Femur (tissue), 1 donor: ENCODE results near the gene IPCEF1.
"Not testable (repeated sequence)": the region's sequence is repeated elsewhere in the genome, so short reads cannot be mapped to it uniquely, and the experiment has no call there.

Experiments used
- DNase-seq: peaks from one replicate; pipeline ENCODE4 v3.0.0-alpha.2; 2017

Gene IPCEF1

DNA sequence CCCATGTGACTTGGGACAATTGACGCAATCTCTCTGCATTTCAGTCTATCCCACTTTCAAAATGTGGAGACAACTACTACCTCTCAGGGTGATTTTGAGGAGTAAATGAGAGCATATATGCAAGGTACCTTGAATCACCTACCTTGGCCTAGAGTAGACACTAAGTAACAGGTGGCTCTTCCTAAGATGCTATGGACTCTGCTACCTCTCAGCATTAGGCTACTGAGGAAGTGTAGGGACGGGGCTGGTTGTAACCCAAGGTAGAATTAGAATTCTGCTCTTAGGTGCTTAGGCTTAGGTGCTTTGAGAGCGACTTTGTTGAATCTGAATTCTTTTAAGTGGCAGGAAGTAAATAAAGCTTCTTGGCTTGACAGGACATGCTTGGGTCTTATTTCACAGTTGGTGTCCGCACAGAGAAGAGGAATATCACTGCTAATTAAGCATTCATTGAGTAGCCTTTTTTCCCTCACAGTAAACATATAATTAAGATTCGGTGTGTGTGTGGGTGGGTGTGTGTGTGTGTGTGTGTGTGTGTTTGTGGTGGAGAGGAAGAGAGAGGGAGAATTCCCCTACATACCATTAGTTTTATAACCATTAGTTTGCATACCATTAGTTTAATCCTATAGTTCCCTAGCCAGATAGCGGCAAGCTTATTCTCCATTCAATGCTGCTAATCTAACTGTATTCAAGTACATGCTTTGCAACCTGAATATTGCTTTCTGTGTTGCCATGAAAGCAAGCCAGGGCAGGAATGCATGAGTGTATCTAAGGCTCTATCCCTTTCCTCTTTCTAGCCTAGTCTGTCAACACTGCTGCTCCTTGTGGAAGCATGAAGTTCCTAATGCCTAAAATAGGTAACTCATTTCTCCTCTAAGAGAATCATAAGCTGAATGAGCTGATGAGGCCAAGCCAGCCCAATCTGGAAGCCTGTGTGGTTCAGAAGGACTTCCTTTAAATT is 112.5 kb downstream of the IPCEF1 start:
- no peak for DNase-seq

DNA sequence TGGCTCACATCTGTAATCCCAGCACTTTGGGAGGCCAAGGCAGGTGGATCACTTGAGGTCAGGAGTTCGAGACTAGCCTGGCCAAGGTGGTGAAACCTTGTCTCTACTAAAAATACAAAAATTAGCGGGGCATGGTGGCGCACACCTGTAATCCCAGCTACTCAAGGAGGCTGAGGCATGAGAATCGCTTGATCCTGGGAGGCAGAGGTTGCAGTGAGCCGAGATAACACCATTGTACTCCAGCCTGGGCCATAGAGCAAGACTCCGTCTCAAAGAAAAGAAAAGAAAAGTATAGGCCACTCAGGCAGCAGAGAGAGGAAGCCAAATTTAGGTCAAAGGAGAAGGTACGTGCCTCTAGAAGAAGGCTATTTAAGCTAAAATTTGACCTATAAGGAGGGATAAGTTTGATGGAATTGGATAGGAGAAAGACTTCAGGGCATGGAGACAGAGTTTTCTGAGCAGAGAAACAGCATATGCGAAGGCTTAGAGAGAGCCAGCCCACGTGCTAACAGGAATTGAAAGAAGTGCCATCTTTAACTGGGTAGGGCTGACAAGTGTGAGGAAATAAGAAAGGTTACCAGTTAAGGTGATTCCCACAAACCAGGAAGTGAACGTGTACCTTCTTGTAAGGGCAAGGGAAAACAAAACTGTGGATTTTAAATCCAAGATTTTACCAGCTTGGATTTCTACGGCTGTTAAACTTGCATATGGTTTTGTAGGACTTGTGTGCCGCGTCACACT is 113.8 kb downstream of the IPCEF1 start:
- no peak for DNase-seq

DNA sequence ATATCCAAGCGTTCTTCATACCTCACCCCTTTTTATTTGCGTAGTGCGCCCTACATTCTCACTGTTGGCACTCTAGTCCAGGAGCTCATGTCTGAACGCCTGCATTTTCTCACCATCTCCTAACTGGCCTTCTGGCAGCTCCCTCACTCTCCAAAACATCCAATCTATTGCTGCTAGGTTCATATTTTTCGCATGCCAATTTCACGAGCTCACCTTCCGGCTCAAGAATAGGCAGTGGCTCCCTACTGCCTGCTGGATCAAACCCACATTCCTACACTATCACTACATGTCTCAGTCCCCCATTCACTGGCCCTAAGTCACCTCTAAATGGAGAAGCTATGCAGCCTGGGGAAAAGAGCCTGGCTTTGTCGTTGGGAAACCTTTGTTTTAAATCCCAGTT is 115.0 kb downstream of the IPCEF1 start:
- DNase-seq, result no peak

DNA sequence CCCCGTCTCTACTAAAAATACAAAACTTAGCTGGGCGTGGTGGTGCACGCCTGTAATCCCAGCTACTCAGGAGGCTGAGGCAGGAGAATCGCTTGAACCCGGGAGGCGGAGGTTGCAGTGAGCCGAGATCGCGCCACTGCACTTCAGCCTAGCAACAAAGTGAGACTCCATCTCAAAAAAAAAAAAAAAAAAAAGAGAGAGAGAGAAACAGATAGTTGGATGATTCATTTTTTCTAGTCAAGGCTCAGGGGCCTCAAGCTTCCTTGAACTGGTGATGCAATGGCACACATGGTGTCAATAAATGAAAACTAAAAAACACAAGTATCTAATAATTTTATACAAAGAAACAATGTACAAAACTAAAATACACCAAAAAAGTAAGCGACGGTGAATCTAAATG is 115.5 kb downstream of the IPCEF1 start:
- DNase-seq, result not testable (repeated sequence)

DNA sequence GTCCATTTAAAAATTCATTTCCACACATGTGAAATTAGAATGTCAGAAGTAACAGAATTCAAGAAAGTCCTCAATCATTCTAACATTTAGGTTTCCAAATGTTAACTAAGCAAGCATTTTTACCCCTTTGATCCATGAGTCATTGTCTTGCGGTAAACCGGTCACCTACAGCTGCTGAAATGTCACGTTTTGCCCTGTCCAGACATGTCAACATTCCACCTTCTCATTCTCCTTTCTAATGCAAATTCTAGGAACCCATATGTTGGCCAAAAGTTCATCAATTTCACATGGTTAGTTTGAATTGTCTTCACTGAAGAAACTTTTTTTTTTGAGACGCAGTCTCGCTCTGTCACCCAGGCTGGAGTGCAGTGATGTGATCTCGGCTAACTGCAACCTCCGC is 117.2 kb downstream of the IPCEF1 start:
- DNase-seq, result no peak

DNA sequence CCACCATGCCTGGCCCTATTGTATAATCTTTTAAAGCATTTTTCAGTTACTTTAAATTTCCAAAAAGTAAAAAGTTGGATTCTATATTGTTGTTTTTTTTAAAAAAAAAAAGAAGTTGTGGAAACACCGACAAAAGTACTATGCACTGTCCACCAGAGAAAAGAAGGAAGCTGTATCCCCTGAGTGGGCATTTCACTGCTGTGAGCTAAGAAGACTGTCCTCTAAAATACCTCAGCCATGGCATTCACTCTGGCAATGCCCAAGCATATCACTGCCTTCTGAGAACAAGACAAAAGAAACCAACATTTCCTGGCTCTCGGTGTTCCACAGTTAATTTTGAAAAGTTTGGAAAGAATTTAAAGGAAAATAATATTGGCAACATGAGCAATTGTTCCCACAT is 117.8 kb downstream of the IPCEF1 start:
- DNase-seq, result no peak

DNA sequence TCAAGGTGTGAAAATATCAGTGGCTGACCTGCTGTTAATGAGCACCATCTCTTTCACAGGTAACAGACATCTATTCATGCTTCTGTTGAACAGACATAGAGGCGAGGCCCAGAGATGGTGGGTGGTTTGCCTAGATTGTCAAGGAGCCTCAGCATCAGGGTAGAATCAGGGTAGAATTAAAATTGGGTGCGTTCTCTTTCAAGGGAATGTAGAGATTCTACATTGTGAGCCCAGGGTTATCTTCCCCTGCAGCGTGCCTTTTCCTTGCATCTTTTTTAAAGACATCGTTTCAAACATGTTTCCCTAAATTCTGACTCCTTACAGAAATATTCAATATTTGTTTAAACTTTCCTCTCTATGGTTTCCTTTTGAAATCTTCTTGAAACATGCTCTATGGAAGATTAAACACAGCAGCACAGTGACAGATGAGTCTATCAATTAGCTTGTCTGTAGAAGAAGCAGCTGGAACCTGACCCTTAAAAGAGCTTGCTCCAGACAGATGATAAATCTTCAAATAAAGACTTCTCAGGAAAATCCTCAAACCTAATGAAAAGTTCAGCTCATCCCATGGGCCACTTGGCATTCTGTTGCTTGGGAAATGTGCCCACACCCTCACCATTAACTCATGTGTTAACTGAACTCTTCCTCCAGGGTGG is 119.8 kb downstream of the IPCEF1 start:
- DNase-seq, result no peak

DNA sequence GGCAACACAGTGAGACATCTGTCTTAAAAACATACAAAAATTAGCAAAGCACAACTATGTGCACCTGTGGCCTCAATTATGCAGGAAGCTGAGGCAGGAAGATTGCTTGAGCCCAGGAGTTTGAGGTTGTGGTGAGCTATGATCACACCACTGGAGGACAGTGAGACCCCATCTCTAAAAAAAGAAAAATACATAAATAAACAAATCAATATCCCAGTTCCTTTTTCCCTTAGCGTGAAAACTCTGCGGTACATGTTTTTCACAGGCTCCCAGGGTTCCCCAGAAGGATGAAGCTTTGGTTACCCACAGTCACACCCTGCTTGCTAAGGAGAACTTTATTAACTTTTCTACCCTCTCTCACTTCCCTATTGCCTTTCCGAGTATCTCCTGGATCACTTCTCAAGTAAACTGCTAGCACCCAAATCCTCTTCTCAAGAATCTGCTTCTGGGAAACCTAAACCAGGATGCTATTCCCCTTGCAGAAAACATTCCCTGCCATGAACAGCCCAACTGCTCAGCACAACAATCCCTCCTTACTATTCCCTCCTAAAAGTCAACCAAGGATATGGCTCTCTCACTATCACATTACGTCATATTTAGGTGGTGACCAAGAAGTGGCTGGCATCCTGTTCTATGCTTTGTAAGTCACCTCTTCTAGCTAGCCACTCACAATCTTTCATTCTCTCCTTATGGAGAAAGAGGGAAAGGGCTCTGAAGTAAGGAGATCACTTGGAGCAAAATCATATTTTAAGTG is 122.4 kb downstream of the IPCEF1 start:
- DNase-seq, result no peak

DNA sequence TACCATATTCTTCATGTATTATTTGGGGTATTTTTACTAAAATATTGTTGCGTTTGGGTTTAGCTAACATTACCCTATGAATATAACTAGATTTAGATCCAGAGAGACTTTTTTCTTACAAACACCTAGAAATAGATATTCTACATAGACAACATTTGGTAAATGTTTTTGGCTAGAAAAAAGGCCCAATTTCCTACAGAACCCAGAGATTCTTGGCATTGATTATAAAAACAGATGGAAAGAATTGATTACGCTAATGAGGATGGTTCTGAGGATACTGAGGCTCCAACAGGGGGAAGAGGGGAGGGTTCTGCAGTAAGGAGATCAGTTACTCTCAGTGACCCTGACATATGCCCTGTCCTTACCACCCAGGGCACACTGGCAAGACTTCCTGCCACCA is 123.2 kb downstream of the IPCEF1 start:
- DNase-seq, result no peak

DNA sequence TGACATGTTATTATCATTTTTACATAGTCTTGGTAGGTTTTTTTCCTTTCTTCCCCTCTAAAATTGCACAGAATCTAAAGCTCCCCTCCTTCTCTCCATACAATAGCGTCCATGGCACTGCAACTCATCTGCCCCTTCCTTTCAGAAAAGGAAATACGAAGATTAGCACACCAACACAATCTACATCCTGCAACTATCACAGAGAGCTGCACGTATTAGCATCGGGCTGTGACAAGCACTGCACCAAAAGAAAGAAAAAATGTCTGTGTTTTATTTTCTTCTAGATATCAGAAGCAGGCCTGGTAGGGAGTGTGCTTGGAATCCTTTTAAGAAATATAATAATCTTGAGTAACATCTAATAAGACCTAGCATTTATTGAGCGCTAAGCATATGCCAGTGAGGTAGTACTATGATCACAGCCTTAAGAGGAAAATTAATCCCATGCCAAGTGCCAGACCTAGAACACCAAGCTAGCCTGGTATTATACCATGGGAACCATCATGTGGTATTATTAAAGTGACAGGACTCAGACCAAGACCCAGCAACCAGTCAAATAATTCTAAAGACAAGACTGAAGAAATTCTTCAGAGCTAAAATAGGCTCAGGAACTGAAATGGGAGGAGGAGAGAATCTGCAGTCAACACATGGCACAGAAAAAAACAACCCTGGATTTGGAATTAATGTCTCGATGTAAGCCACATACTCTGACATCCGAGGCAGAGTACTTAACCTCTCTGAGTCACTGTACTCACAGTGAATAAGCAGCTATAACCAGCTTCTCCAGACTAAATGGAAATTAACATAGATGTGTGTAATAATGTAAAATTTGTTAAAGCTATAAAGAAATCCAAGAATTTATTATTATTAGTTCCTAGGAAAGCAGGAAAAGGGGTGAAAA is 124.3 kb downstream of the IPCEF1 start:
- DNase-seq, result no peak

DNA sequence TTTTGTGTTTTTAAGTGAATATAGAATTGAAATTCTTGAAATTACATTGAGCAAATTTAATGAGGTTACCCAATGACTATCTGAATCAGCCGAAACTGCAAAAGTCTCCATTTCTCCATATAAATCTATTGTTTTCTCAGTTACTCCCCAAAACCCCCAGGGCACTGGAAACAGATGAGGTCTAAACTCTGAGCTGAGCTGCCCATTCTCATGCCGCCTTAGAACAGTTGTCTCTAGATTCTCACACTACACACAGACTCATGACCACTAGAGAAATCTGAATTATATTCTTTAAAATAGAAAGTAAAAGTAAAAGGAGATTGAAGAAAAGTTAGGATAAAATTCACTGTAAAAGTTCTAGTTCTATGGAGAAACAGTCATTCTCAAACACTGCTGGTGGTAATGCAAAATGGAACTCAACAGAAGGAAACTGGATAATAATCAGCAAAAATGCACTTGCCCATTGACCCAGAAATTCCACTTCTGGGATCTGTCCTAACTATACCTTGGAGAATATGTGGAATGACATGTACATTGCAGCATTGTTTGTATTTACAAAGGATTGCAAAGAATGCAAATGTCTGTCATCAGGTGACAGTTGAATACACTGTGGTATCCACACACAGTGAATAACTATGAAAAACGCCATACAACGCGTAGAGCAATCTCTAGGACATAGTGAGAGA is 125.5 kb downstream of the IPCEF1 start:
- no peak for DNase-seq

DNA sequence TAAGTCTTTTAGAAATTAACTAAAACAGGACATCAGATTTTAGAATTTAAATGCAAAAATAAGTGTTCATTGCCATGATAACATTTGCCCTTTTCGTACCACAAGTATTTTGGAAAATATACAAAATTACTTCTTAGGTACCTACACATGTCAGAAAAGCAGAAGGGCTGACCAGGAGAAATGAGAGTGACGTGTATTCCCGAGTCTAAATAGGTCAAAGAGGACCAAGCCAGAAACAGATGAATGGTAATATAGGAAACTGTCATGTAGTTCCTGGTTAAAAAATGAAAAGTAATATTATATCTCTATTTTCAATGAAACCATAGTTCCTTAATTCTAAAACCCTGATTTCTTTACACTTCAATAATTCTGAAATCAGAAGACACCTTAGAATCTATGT is 126.2 kb downstream of the IPCEF1 start:
- no peak for DNase-seq

DNA sequence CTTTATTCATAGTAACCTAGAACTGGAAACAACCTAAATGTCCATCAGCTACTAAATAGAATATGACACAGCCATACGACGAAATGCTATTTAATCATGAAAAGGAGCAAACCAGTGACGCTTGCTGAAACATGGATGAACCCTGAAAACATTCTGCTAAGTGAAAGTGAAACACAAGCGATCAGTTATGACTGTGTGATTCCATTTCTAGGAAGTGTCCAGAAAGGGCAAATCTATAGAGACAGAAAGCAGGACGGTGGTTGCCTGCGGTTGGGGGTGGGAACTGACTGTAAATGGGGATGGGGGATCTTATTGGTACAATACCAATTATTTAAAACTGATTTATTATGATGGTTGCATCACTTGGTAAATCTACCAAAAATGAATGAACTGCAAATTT is 126.8 kb downstream of the IPCEF1 start:
- no peak for DNase-seq

DNA sequence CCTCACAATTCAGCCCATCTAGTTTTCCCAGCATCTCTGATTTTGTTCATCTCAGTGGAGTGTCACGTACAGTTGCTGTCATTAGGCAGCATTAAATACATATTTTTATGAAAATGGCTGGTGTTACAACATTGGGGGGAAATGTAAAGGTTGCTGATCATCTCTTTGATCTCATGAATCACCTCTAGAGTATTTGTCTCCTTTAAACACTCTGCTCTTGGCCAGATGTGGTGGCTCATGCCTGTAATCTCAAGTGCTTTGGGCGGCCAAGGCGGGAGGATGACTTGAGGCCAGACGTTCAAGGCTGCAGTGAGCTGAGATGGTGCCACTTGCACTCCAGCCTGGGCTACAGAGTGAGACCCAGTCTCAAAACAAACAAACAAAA is 128.1 kb downstream of the IPCEF1 start:
- no peak for DNase-seq

DNA sequence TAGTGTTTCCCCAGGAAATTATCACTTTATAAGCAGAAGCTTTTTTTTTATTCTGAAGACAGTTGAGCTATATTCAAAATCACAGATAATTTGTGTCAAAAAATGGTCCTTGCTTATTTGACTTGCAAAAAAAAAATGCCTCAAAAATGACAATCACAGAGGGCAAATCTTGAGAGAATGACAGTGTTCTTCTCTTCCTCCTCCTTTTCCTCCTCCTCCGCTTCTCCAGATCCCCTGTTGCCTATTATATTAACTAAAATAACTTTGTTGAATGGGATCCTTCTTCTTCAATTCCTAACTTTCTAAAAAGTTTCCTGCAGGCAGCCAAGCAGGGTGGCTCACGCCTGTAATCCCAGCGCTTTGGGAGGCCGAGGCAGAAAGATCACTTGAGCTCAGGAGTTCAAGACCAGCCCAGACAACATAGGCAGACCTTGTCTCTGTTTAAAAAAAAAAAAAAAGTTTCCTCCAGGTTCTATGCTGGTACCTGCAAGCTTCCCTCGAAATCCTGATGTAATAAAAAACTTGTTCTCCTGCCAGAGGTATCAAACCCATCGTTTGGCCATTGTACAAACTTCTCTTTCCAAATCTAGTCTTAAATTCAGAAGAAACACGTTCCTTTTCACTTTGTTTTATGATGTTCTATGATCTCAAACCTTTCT is 128.6 kb downstream of the IPCEF1 start:
- DNase-seq, result no peak

DNA sequence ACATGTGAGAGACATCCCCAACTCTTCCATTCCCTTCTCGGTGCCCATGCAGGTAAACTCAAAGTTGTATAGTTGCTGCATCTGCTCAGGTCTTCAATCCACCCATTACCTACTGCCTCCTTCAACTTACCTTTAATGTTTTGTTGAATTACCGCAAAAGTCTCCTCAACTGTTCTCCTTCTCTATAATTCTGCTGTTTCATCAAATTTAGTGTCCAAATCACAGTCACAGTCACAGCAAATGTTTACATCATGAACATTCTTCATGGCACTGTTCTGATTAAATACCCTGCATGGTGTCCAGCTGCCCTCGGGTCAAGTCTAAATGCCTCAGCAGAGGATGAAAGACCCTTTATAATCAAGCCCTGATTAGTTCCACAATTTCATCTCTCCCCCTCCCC is 130.1 kb downstream of the IPCEF1 start:
- no peak for DNase-seq

DNA sequence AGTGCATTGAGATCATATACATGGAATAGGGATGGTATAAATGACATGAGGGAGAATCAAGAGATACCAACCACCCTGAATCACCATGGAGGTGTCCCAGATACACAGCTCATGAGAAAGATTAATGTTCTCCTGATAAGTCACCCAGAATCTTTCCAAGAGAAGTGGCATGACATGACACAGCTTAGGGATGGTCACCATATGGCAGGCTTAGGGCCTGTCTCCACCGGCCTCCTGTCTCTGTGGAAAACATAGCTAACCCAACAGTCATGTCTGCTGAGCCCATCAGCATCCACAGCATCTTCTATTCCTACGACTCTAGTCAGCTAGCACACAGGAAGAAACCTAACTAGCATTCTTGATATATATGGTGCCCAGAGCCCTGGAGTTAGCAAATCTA is 133.3 kb downstream of the IPCEF1 start:
- no peak for DNase-seq

DNA sequence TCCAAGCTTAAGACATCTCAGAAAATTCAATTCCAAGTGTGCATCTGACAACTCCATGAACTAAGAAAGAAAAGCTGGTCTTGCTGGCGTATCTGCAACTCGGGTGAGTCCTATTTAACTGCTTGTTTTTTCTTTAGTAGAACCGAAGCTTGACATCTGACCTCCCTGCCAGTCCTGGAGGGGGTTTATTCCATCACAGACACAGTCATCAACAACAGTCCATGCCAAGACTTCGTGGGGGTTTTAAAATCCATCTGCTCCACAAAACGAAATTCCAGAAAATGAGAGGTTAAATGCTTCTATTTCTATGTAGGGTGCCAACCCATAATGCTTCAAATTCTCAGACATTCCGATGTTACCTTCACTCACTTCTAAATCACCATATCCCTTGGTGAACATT is 133.9 kb downstream of the IPCEF1 start:
- DNase-seq, result no peak

DNA sequence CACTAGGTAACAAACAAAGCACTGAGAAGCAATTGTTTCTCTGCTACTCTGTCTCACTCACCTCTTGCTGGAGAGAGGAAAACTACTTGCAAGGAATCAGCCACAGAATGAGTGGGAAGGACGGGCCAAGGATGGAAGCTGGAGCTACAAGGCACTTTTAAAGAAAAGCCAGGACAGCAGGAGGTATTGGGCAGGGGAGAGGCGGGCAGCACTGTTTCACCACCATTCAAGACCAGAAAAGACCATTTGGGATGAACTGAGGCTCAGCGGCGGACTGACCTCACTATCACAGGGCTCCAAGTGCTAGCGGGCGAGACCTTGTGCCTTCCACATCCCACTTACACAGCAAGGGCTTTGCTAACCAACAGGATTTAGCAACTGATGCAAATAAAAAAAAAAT is 137.4 kb downstream of the IPCEF1 start:
- DNase-seq, result no peak

DNA sequence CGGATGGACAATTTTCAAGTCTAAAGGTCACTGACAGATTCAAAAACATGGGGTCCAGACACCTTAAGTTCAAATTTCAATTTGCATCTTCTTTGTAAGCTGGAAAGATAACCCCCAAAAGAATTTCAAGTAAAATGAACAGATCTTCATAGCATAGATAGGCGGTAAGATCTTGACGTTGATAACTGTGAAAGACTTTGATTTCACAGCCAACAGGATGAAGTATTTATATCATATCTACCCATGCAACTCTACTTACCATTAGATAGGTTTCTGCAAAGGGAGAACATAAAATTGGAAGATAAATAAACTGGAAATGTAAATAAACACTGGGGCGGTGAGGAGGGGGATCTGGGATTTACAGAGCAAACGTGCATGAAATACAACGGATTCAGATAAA is 137.8 kb downstream of the IPCEF1 start:
- no peak for DNase-seq

DNA sequence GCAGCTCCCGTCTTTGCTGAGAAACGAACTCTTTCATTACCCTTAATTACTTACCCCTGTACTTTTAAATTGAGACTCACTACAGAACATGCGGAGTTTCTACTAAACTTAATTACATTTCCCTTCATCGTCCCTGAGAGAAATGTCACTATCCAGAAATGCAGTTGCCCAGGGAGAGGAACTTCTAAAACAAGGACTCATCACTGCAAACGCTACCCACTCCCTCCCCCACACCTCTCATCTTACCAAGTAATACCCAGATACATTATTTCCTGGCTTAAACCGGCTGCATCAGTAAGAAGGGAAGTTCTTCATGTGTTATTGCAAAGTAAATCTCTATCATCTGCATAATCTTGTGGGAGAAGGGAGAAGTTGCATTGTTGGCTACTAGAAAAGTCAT is 138.3 kb downstream of the IPCEF1 start:
- no peak for DNase-seq
